ENCODE results near the gene PLEKHG4B.

PLEKHG4B gene

GRCh38 chr5:136901-137300 is 44.9 kb downstream of the PLEKHG4B start:
- no peak for DNase-seq

- no peak for DNase-seq
These were observed 45.8 kb downstream of the PLEKHG4B start for GRCh38 chr5:137741-138140.

DNA sequence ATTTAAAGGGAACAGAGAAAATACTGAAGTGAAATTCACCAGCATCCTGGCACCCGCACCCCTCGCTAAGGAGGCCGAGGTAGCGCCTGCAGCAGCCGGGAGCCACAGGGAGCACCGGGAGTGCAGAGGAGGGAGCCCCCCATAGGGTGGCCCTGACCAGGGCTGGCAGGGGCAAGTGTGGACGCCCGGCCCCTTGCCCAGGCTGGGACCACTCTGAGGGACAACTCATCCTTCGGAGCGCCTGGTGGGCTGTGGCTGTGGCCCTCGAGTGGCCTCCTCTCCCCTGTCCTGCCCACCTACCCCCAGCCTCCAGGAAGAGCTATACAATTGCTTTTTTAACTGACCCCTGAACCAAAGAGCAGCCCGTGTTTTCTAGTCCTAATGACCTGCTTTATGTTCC is 47.0 kb downstream of the PLEKHG4B start:
- no peak for DNase-seq

DNA sequence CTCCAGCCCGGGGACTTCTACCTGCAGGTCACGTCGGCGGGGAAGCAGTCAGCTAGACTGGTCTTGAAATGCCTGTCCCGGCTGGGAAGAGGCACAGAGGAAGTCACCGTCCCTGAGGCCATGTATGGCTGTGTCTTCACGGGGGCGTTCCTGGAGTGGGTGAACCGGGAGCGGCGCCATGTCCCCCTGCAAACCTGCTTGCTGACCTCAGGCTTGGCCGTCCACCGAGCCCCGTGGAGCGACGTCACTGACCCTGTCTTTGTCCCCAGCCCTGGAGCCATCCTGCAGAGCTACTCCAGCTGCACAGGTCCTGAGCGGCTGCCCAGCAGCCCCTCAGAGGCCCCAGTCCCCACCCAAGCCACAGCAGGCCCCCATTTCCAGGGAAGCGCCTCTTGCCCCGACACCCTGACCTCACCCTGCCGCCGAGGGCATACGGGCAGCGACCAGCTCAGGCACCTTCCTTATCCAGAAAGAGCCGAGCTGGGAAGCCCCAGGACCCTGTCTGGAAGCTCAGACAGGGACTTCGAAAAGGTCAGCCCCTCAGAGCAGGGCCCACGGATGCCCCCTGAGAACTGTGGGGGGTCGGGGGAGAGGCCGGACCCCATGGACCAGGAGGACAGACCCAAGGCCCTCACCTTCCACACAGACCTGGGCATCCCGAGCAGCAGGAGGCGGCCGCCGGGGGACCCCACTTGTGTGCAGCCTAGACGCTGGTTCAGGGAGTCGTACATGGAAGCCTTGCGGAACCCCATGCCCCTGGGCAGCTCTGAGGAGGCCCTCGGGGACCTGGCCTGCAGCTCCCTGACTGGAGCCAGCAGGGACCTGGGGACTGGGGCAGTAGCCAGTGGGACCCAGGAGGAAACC is 47.8 kb downstream of the PLEKHG4B start:
- DNase-seq, result no peak

DNA sequence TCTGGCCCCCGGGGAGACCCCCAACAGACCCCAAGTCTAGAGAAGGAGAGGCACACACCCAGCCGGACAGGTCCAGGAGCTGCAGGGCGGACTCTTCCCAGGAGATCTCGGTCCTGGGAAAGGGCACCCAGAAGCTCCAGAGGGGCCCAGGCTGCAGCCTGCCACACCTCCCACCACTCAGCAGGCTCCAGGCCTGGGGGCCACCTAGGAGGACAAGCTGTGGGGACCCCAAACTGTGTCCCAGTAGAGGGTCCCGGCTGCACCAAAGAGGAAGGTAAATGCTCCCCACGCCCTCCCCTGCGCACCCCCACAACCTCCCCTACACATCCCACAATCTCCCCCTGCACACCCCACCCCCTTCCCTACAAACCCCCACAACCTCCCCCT is 48.5 kb downstream of the PLEKHG4B start:
- no peak for DNase-seq

- DNase-seq, result no peak
These were observed 49.2 kb downstream of the PLEKHG4B start for GRCh38 chr5:141211-141610.

- no peak for DNase-seq
These were observed 49.8 kb downstream of the PLEKHG4B start for GRCh38 chr5:141761-142160.

DNA sequence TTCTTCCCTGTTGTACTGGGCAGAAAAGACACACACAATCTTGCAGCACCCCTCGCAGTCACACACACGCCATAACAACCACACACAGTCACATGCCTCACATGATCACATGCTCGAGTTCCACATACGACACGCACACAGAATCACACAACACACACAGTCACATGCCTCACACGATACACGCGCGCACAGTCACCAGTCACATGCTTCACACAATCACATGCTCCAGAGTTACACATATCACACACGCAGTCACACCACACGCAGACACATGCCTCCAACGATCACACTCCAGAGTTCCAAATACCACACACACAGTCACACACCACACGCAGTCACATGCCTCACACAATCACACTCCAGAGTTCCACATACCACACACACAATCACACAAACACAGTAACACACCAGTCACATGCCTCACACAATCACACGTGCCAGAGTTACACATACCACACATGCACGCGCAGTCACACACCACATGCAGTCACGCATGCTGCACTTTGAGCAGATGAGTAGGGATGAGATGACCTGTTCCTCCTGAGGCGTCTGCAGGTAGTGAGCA is 50.4 kb downstream of the PLEKHG4B start:
- no peak for DNase-seq

DNA sequence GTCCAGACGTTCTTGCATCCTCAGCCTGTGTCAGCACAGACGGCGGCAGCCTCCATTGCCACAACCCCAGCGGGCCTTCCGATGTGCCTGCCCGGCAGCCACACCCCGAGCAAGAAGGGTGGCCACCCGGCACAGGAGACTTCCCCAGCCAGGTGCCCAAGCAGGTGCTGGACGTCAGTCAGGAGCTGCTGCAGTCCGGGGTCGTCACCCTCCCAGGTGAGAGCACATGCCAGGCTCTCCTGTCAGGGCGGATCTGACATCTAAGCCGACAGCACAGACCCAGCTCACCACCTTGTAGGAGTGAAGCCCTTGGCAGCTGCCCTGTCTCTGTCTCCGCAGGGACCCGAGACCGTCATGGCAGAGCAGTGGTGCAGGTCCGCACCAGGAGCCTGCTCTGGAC is 51.1 kb downstream of the PLEKHG4B start:
- no peak for DNase-seq

DNA sequence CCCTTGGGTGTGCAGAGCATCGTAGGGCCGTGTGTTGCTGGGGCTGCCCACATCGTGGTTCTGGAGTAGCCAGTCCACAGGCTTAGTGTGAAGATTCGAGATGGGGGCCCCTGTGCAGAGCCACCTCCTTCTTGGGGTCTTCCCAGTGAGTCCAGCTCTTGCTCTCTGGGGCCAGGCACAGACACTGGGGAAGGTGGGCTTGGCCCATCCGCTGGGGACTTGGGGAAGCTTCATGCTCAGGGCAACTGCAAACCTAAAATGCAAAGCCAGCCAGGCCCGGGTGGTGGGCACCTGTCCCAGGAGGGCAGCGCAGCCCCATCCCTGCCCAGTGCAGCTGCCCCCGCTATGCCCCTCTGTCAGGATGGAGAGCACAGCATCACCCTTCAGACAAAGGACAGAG is 53.0 kb downstream of the PLEKHG4B start:
- no peak for DNase-seq

- no peak for DNase-seq
These were observed 53.8 kb downstream of the PLEKHG4B start for GRCh38 chr5:145585-146323.

GRCh38 chr5:147751-148150 is 55.8 kb downstream of the PLEKHG4B start:
- peak; percentile 23 for DNase-seq

DNA sequence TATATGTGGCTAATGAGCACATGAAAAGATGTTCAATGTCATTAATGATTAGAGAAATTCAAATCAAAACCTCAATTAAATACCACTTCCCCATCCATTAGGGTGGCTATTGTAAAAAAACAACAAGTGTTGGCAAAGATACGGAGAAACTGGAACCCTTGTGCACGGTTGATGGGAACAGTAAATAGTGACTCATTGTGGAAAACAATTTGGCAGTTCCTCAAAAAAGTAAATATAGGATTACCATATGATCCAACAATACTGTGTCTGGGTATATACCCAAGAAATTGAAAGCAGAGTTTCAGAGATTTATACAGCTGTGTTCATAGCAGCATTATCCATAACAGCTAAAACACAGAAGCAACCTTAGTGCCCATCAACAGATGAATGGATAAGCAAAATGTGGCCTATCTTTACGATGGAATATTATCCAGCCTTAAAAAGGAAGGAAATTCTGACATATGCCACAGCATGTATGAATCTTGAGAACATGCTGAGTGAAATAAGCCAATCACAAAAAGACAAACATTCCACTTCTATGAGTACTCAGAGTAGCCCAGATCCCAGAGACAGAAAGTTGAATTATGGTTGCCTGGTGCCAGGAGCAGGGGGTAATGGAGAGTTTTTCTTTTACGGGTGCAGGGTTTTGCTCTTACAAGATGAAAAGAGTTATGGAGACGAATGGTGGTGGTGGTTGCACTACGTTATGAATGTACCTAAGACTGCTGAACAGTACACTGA is 57.9 kb downstream of the PLEKHG4B start:
- DNase-seq, result peak; percentile 63

DNA sequence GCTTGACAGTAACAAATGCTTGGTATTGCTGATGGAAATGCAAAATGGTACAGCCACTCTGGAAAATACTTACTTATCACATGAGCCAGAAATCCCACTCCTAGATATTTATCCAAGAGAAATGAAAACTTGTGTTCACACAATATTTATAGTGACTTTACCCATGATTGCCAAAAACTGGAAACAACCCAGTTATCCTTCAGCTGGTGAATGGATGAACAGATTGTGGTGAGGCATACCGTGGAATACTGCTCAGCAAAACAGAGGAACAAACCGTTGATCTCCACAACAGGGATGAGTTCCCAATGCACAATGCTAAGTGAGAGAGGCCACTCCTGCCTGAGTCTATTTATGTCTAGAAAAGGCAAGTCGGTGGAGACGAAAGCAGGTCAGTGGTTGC is 58.8 kb downstream of the PLEKHG4B start:
- no peak for DNase-seq

- no peak for DNase-seq
These were observed 60.1 kb downstream of the PLEKHG4B start for GRCh38 chr5:152077-152476.

DNA sequence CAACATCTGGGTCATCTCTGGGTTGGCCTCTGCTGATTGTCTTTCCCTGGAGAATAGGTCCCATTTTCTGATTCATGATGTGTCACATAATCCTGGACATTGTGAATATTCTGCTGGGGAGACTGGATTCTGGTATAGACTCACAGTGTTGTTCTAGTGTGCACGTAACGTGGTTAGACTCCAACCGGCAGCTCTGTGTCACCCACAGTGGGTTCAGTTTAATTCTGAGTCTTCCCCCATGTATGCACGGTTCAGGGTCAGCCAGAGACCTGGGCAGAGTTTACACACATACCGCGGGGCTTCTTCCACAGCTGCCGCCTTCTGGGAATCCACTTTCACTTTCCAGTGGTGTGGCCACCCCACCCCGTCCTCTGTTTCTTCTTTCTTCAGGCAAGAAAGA is 61.3 kb downstream of the PLEKHG4B start:
- DNase-seq, result peak; percentile 74

DNA sequence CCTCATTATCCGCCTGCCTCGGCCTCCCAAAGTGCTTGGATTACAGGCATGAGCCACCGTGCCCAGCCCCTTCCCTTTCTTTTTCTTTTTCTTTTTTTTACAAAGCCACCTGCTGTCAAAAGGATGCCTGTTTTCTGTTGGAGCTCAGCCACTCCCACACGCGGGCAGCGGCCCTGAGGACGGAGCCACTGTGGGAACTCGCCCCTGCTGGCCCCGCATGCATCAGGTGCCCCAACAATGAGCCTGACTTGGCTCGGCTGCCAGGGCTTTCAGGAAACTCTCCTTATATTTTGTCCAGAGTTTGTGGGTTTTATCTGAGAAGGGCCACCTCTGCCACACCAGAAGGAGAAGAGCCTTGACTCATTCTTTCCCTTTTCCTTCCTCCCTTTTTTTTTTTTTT is 62.3 kb downstream of the PLEKHG4B start:
- no peak for DNase-seq

GRCh38 chr5:154826-155225 is 62.9 kb downstream of the PLEKHG4B start:
- no peak for DNase-seq

GRCh38 chr5:155651-156410 is 63.9 kb downstream of the PLEKHG4B start:
- DNase-seq, result no peak

- DNase-seq, result no peak
These were observed 64.6 kb downstream of the PLEKHG4B start for GRCh38 chr5:156411-157072.

GRCh38 chr5:157126-157715 is 65.3 kb downstream of the PLEKHG4B start:
- no peak for DNase-seq

DNA sequence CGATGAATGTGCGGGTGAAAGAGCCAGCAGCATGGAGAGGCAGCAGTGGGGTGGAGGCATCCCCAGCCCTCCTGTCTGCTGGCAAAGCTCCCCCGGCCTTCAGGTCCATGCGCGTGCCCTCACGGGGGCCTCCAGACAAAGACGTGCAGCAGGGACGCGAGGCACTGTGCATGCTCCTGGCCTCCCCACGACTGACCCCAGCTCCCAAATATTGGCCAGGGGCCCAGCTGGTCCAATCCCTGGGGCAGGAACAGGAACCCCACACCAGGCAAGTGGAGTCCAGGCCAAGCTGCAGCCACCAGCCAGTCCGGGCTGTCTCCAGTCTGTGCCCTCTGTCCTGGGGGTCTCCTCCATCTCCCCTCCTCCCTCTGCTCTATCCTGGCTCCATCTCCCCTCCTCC is 65.8 kb downstream of the PLEKHG4B start:
- no peak for DNase-seq

All from fibroblast of skin of right biceps (primary cell).